Natural killer cell treated with Interleukin-12 subunit alpha and Interleukin-12 subunit beta and Interleukin-15 and Interleukin-18, amount 100 ng/mL, for 72 hours (primary cell): ENCODE data around the gene DIP2C. TPM values are rescaled to one million over a fixed set of nuclear protein-coding genes. Genes with fewer than 3 reads are reported as not detected.
"Not testable (repeated sequence)": the region's sequence is repeated elsewhere in the genome, so short reads cannot be mapped to it uniquely, and the experiment has no call there.

Experiments
- ATAC-seq, 2 donors: fragments of 150-1000 bp; cut with Tn5 transposase in 1 of 2; sonication (Bioruptor Pico), chemical (Tn5 transposase) in 1 of 2; 2 replicates each; pipeline ENCODE4 v1.10.0; 2021
- DNase-seq: peaks from one replicate; pipeline ENCODE4 v3.0.0; 2022; ENCODE audit warnings: low spot score
- H3K27ac Mint-ChIP-seq, 2 donors: 1 replicate in 1 of 2; 2 replicates in 1 of 2; pipeline ENCODE4 v1.8.0; 2022; ENCODE audit warnings: mixed read lengths in 2 of 2, mild to moderate bottlenecking in 1 of 2, moderate library complexity in 1 of 2
- H3K27me3 Mint-ChIP-seq, 2 donors: 1 replicate in 1 of 2; 2 replicates in 1 of 2; pipeline ENCODE4 v1.8.0; 2022; ENCODE audit warnings: mixed read lengths in 2 of 2
- H3K36me3 Mint-ChIP-seq: one replicate; pipeline ENCODE4 v1.8.0; 2022; ENCODE audit warnings: mixed read lengths
- H3K4me1 Mint-ChIP-seq, 2 donors: 1 replicate in 1 of 2; 2 replicates in 1 of 2; pipeline ENCODE4 v1.8.0; 2022; ENCODE audit warnings: low read depth in 2 of 2, mixed read lengths in 2 of 2, mild to moderate bottlenecking in 1 of 2
- H3K4me3 Mint-ChIP-seq: one replicate; pipeline ENCODE4 v1.8.0; 2022; ENCODE audit warnings: mixed read lengths
- H3K9me3 Mint-ChIP-seq: 2 replicates; pipeline ENCODE4 v1.8.0; 2022; ENCODE audit warnings: mixed read lengths
- total RNA-seq, 2 donors: library from RNA; stranded (reverse); gene quantifications; one replicate each; pipeline ENCODE4 v1.2.3, GENCODE V29; 2022

The DIP2C gene
- total RNA-seq, 2 donors from 2014 or later, result 0.57 to 0.98 TPM

- no peaks in the 10 kb centered on the region for H3K9me3 Mint-ChIP-seq
- no peaks in the 10 kb centered on the region for H3K36me3 Mint-ChIP-seq
- H3K27me3 Mint-ChIP-seq, result peaks cover 3 to 4% of the 10 kb centered on the region in 2 donors
- DNase-seq (no peak), ATAC-seq (no peak)
- peaks cover 13 to 17% of the 10 kb centered on the region in 2 donors for H3K4me1 Mint-ChIP-seq
- H3K27ac Mint-ChIP-seq, result peak overlapping the region in 1 of 2 donors; percentile 25
- no peak overlapping the region for H3K4me3 Mint-ChIP-seq
These were observed 375.1 kb downstream of the DIP2C start for GRCh38 chr10:314381-314780.

- Mint-ChIP-seq H3K36me3 (no peaks in the 10 kb centered on the region), H3K4me3 (no peak overlapping the region), H3K4me1 (peaks cover 17 to 19% of the 10 kb centered on the region in 2 donors), H3K9me3 (no peaks in the 10 kb centered on the region), H3K27ac (no peak overlapping the region), H3K27me3 (peaks cover 4 to 7% of the 10 kb centered on the region in 2 donors)
- DNase-seq, result no peak
- ATAC-seq, result no peak
These were observed 377.4 kb downstream of the DIP2C start for GRCh38 chr10:311901-312665.

- Mint-ChIP-seq H3K27ac (no peak overlapping the region), H3K9me3 (no peaks in the 10 kb centered on the region), H3K36me3 (no peaks in the 10 kb centered on the region), H3K27me3 (peaks cover 4 to 8% of the 10 kb centered on the region in 2 donors), H3K4me1 (peaks cover 17 to 20% of the 10 kb centered on the region in 2 donors), H3K4me3 (no peak overlapping the region)
- DNase-seq (no peak), ATAC-seq (no peak)
These were observed 378.4 kb downstream of the DIP2C start for GRCh38 chr10:310976-311639.

- Mint-ChIP-seq H3K27ac (no peak overlapping the region), H3K36me3 (no peaks in the 10 kb centered on the region), H3K4me1 (peaks cover 11 to 16% of the 10 kb centered on the region in 2 donors), H3K4me3 (no peak overlapping the region), H3K9me3 (no peaks in the 10 kb centered on the region), H3K27me3 (peaks cover 4 to 5% of the 10 kb centered on the region in 2 donors)
- ATAC-seq (no peak), DNase-seq (no peak)
These were observed 379.1 kb downstream of the DIP2C start for GRCh38 chr10:310371-310770.

GRCh38 chr10:308572-309085 is 380.8 kb downstream of the DIP2C start:
- Mint-ChIP-seq H3K36me3 (no peaks in the 10 kb centered on the region), H3K4me3 (no peak overlapping the region), H3K9me3 (no peaks in the 10 kb centered on the region), H3K27ac (no peak overlapping the region), H3K27me3 (peaks cover 4 to 5% of the 10 kb centered on the region in 2 donors), H3K4me1 (peaks cover 0 to 6% of the 10 kb centered on the region in 2 donors)
- DNase-seq (no peak), ATAC-seq (no peak)

- ATAC-seq (no peak), DNase-seq (no peak)
- Mint-ChIP-seq H3K36me3 (no peaks in the 10 kb centered on the region), H3K27me3 (peaks cover 4 to 5% of the 10 kb centered on the region in 2 donors), H3K9me3 (no peaks in the 10 kb centered on the region), H3K4me1 (peaks cover 0 to 6% of the 10 kb centered on the region in 2 donors), H3K27ac (no peak overlapping the region), H3K4me3 (no peak overlapping the region)
These were observed 381.4 kb downstream of the DIP2C start for GRCh38 chr10:308101-308500.

GRCh38 chr10:307659-308058 is 381.8 kb downstream of the DIP2C start:
- Mint-ChIP-seq H3K4me3 (no peak overlapping the region), H3K27ac (peak overlapping the region in 1 of 2 donors; percentile 20), H3K27me3 (peaks cover 4 to 5% of the 10 kb centered on the region in 2 donors), H3K4me1 (peaks cover 0 to 6% of the 10 kb centered on the region in 2 donors), H3K36me3 (no peaks in the 10 kb centered on the region), H3K9me3 (no peaks in the 10 kb centered on the region)
- ATAC-seq (no peak), DNase-seq (no peak)

- no peaks in the 10 kb centered on the region for H3K36me3 Mint-ChIP-seq
- ATAC-seq (no peak), DNase-seq (no peak)
- peaks cover 4 to 5% of the 10 kb centered on the region in 2 donors for H3K27me3 Mint-ChIP-seq
- peak overlapping the region in 1 of 2 donors; percentile 20 for H3K27ac Mint-ChIP-seq
- no peak overlapping the region for H3K4me3 Mint-ChIP-seq
- H3K4me1 Mint-ChIP-seq, result peaks cover 0 to 6% of the 10 kb centered on the region in 2 donors
- H3K9me3 Mint-ChIP-seq, result no peaks in the 10 kb centered on the region
These were observed 382.7 kb downstream of the DIP2C start for GRCh38 chr10:306675-307185.

- Mint-ChIP-seq H3K4me1 (peaks cover 0 to 6% of the 10 kb centered on the region in 2 donors), H3K4me3 (no peak overlapping the region)
These were observed 383.3 kb downstream of the DIP2C start for GRCh38 chr10:306007-306674.

GRCh38 chr10:305034-305433 is 384.4 kb downstream of the DIP2C start:
- Mint-ChIP-seq H3K4me1 (peaks cover 0 to 6% of the 10 kb centered on the region in 2 donors), H3K4me3 (no peak overlapping the region), H3K36me3 (no peaks in the 10 kb centered on the region), H3K27me3 (peaks cover 3 to 5% of the 10 kb centered on the region in 2 donors), H3K27ac (no peak overlapping the region), H3K9me3 (no peaks in the 10 kb centered on the region)
- ATAC-seq (no peak), DNase-seq (no peak)

More at GRCh38 chr10:306007-306674, 383.3 kb downstream of the DIP2C start:
- DNase-seq (no peak), ATAC-seq (no peak)
- H3K36me3 Mint-ChIP-seq, result no peaks in the 10 kb centered on the region
- peaks cover 4 to 5% of the 10 kb centered on the region in 2 donors for H3K27me3 Mint-ChIP-seq
- no peak overlapping the region for H3K27ac Mint-ChIP-seq
- no peaks in the 10 kb centered on the region for H3K9me3 Mint-ChIP-seq

GRCh38 chr10:301536-301935 is 387.9 kb downstream of the DIP2C start:
- H3K27me3 Mint-ChIP-seq, result peaks cover 0 to 1% of the 10 kb centered on the region in 2 donors
- no peak overlapping the region for H3K27ac Mint-ChIP-seq
- ATAC-seq, result no peak
- H3K9me3 Mint-ChIP-seq, result no peaks in the 10 kb centered on the region
- no peak overlapping the region for H3K4me3 Mint-ChIP-seq
- no peaks in the 10 kb centered on the region for H3K36me3 Mint-ChIP-seq
- no peak for DNase-seq
- H3K4me1 Mint-ChIP-seq, result no peaks in the 10 kb centered on the region

GRCh38 chr10:300580-300979 is 388.9 kb downstream of the DIP2C start:
- not testable (repeated sequence) for H3K36me3 Mint-ChIP-seq, DNase-seq, H3K27ac Mint-ChIP-seq, H3K27me3 Mint-ChIP-seq, H3K4me1 Mint-ChIP-seq, H3K4me3 Mint-ChIP-seq, H3K9me3 Mint-ChIP-seq, ATAC-seq

GRCh38 chr10:299969-300368 is 389.5 kb downstream of the DIP2C start:
- Mint-ChIP-seq H3K27me3 (peaks cover 0 to 3% of the 10 kb centered on the region in 2 donors), H3K4me3 (no peak overlapping the region), H3K4me1 (no peaks in the 10 kb centered on the region), H3K9me3 (no peaks in the 10 kb centered on the region), H3K27ac (no peak overlapping the region), H3K36me3 (no peaks in the 10 kb centered on the region)
- DNase-seq (no peak), ATAC-seq (no peak)
